Stomach (tissue), 9 donors: Measurements from ENCODE around the gene LRRC27. TPM values are rescaled to one million over a fixed set of nuclear protein-coding genes. Genes with fewer than 3 reads are reported as not detected.

Experiments used
- DNase-seq, 2 donors: peaks; one replicate each; pipeline versions ENCODE4 v3.0.0 to v3.0.0-alpha.2; 2013 to 2019
- H3K27ac ChIP-seq, 5 donors: fragments of 200-600 bp in 4 of 5; sonication (generic) in 4 of 5; one replicate each; pipeline ENCODE4 v1.5.1; 2013 to 2019; ENCODE audit warnings: mild to moderate bottlenecking in 1 of 5, moderate library complexity in 1 of 5
- H3K27me3 ChIP-seq, 3 donors: fragments of 200-600 bp; sonication (generic); one replicate each; pipeline ENCODE4 v1.5.1; 2017 to 2019; ENCODE audit warnings: mixed run types in 1 of 3
- H3K36me3 ChIP-seq, 4 donors: fragments of 200-600 bp; sonication (generic); 1 replicate in 3 of 4; 2 replicates in 1 of 4; pipeline ENCODE4 v1.5.1; 2016 to 2019
- H3K4me1 ChIP-seq, 4 donors: fragments of 200-600 bp; sonication (generic); one replicate each; pipeline ENCODE4 v1.5.1; 2016 to 2019
- H3K4me3 ChIP-seq, 4 donors: fragments of 200-600 bp; sonication (generic) in 3 of 4; one replicate each; pipeline ENCODE4 v1.5.1; 2016 to 2019; ENCODE audit warnings: mild to moderate bottlenecking in 1 of 4
- H3K9me3 ChIP-seq, 4 donors: fragments of 200-600 bp; sonication (generic); one replicate each; pipeline ENCODE4 v1.5.1; 2016 to 2019
- EP300 ChIP-seq: sonication (generic); formaldehyde crosslinking; IDR thresholded peaks from one replicate; pipeline ENCODE4 v1.6.1; 2017; ENCODE audit warnings: antibody characterized with exemption
- POLR2A ChIP-seq, 4 donors: fragments of 450-650 bp; IDR thresholded peaks; one replicate each; pipeline ENCODE4 v1.6.1; 2016; ENCODE audit warnings: antibody characterized with exemption in 4 of 4, control low read depth in 2 of 4, mild to moderate bottlenecking in 1 of 4, moderate library complexity in 1 of 4
- POLR2AphosphoS5 ChIP-seq, 3 donors: sonication (generic); formaldehyde crosslinking; IDR thresholded peaks; one replicate each; pipeline ENCODE4 v1.6.1; 2016; ENCODE audit warnings: antibody characterized with exemption in 3 of 3
- WGBS, 5 donors: extraction: QIAGEN DNeasy Blood & Tissue Kit in 3 of 5; methylation state at CpG; one replicate each; pipeline versions ENCODE4 v1.1.5 to v1.1.7; 2013 to 2018; 5-methylcytosine and 5-hydroxymethylcytosine counted together
- intact Hi-C: fragments of 100-400 bp; cut with DNase I; formaldehyde crosslinking; loops from one replicate; pipeline ENCODE4 v1.15.1; 2023; ENCODE audit warnings: low total_unique reads
- polyA plus RNA-seq, 3 donors: library from polyadenylated mRNA; stranded (reverse); fragments of 200-250 nt; gene quantifications; one replicate each; pipeline ENCODE4 v1.2.3, GENCODE V29; 2013
- total RNA-seq, 5 donors: library from RNA; depleted of rRNA; stranded (reverse); fragments of >200 nt; gene quantifications; one replicate each; pipeline versions ENCODE4 v1.1.0 to v1.2.3, GENCODE V29; 2014 to 2016
- TF ChIP-seq, protein P1 (sequence below), 7 experiments: fragments of 450-650 bp in 4 of 7; fragments of 200-600 bp in 3 of 7; sonication (generic) in 3 of 7; IDR thresholded peaks; one replicate each; pipeline ENCODE4 v1.5.1; 2016 to 2019; ENCODE audit warnings: antibody characterized with exemption in 7 of 7, control low read depth in 2 of 7, mild to moderate bottlenecking in 1 of 7
- donor health status: healthy with polysubstance abuse.
- donor health status: Bipolar disorder and iron deficiency.
- donor health status: healthy.

The LRRC27 gene
- total and polyA plus RNA-seq, 8 donors, result 4.2 to 31.3 (median 11.1) TPM

DNA sequence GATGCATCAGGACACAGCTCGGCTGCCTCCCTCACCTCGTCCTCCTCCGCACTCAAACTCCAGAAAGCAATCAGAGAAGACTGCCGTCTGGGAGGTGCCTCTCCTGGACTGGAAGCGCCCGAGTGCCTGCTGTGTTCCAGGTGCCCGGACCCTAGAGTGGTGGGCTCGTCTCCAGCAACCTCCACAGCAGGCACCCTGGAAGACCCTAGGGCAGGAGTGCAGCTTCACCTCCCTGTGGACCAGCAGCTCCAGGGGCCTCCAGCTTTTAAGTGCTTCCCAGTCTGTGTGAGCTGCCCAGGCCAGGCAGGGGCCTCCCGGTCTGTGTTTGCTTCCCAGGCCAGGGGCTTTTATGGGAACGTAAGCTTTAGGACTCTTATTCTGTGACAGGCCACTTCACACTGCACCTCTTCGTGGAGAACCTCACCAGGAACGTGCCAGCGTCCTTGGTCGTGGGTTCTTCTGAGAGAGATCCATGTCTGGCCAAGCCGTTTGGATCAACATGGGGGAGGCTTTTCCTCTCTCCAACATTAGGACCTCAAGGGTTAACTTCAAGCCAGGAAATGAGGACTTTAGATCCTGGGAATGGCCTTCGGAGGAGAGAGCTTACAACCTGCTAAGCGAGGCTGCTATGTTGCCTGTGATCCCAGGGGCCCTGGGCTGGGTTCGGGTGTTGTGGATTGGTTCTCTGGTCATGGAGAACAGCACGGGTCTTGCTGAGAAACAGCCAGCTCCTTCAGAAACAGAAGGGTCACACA lies 59.1 kb downstream of the LRRC27 start:
- no peaks in the 10 kb centered on the region for H3K27me3 ChIP-seq
- intact Hi-C loops, result loop anchor here (5.0 kb wide), 1 partner anchor 61 kb away; no protein-coding TSS in a partner anchor
- H3K4me3 ChIP-seq, result no peak overlapping the region
- TF ChIP-seq, protein P1, sequence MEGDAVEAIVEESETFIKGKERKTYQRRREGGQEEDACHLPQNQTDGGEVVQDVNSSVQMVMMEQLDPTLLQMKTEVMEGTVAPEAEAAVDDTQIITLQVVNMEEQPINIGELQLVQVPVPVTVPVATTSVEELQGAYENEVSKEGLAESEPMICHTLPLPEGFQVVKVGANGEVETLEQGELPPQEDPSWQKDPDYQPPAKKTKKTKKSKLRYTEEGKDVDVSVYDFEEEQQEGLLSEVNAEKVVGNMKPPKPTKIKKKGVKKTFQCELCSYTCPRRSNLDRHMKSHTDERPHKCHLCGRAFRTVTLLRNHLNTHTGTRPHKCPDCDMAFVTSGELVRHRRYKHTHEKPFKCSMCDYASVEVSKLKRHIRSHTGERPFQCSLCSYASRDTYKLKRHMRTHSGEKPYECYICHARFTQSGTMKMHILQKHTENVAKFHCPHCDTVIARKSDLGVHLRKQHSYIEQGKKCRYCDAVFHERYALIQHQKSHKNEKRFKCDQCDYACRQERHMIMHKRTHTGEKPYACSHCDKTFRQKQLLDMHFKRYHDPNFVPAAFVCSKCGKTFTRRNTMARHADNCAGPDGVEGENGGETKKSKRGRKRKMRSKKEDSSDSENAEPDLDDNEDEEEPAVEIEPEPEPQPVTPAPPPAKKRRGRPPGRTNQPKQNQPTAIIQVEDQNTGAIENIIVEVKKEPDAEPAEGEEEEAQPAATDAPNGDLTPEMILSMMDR (IDR thresholded peaks at IDR 0.05), result no peak
- no peak for TF ChIP-seq POLR2AphosphoS5 (IDR thresholded peaks at IDR 0.05)
- no peak for TF ChIP-seq POLR2A (IDR thresholded peaks at IDR 0.05)
- TF ChIP-seq EP300, result no peak
- WGBS, 5 donors, result 69 to 77% (median 76%) methylated on average over 10 to 19 of the region's 19 CpGs
- peak; percentile 18 to 26 for DNase-seq
- H3K36me3 ChIP-seq, result no peaks in the 10 kb centered on the region
- no peaks in the 10 kb centered on the region for H3K9me3 ChIP-seq
- peaks cover 19 to 37% (median 34%) of the 10 kb centered on the region in 4 donors for H3K4me1 ChIP-seq
- no peak overlapping the region for H3K27ac ChIP-seq

DNA sequence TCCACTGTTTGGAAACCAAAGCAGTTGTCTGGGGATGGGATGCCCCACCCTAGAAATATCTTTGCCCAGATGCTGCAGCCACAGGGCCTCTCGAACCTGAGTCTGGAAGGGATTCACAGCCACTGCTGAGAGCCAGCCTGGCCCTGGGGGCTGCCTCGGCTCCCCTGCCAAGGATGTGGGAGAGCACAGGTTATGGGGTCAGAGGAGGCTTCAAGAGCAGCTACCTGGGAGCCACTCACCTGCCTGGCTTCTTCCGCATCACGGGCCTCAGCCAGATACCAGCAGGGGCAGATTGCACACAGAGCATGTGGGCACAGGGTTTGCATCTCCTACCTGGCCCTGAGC lies 59.7 kb downstream of the LRRC27 start:
- no peaks in the 10 kb centered on the region for H3K27me3 ChIP-seq
- H3K36me3 ChIP-seq, result no peaks in the 10 kb centered on the region
- DNase-seq, result peak in 1 of 2 donors; percentile 17
- WGBS, 5 donors, result 63 to 88% (median 84%) methylated on average over 4 of the region's 4 CpGs
- intact Hi-C loops, result loop anchor here (5.0 kb wide), 1 partner anchor 61 kb away; no protein-coding TSS in a partner anchor
- no peak overlapping the region for H3K27ac ChIP-seq
- H3K9me3 ChIP-seq, result no peaks in the 10 kb centered on the region
- H3K4me1 ChIP-seq, result peaks cover 22 to 37% (median 35%) of the 10 kb centered on the region in 4 donors
- no peak for TF ChIP-seq POLR2A (IDR thresholded peaks at IDR 0.05)
- no peak for TF ChIP-seq POLR2AphosphoS5 (IDR thresholded peaks at IDR 0.05)
- no peak for TF ChIP-seq EP300
- TF ChIP-seq, protein P1 (IDR thresholded peaks at IDR 0.05), result no peak
- no peak overlapping the region for H3K4me3 ChIP-seq

DNA sequence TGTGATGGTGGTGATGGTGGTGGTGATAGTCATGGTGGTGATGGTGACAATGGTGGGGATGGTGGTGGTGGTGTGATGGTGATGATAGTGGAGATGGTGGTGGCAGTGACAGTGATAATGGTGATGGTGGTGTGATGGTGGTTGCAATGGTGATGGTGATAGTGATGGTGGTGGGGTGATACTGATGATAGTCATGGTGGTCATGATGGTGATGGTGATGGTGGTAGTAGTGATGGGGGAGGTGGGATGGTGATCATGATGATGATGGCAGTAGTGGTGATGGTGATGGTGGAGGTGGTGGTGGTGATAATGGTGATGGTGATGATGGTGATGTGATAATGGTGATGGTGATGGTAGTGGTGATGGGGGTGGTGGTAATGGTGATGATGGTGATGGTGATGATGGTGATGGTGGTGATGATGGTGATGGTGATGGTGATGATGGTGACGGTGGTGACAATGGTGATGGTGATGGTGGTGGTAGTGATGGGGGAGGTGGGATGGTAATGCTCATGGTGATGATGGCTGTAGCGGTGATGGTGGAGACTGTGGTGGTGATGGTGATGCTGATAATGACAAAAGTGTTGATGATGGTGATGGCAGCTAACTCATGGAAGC lies 60.3 kb downstream of the LRRC27 start:
- intact Hi-C loops, result loop anchor here (5.0 kb wide), 1 partner anchor 60 kb away; no protein-coding TSS in a partner anchor
- no peak overlapping the region for H3K27ac ChIP-seq
- no peaks in the 10 kb centered on the region for H3K9me3 ChIP-seq
- WGBS, 5 donors, result 85 to 96% (median 92%) methylated on average over 2 of the region's 2 CpGs
- DNase-seq, result no peak
- TF ChIP-seq EP300 (no peak), POLR2AphosphoS5 (IDR thresholded peaks at IDR 0.05) (no peak), POLR2A (IDR thresholded peaks at IDR 0.05) (no peak)
- TF ChIP-seq, protein P1 (IDR thresholded peaks at IDR 0.05), result no peak
- no peaks in the 10 kb centered on the region for H3K36me3 ChIP-seq
- H3K27me3 ChIP-seq, result no peaks in the 10 kb centered on the region
- H3K4me3 ChIP-seq, result no peak overlapping the region
- H3K4me1 ChIP-seq, result peaks cover 22 to 37% (median 35%) of the 10 kb centered on the region in 4 donors

GRCh38 chr10:132392811-132393694 lies 61.1 kb downstream of the LRRC27 start:
- Histone ChIP-seq H3K27ac (peak overlapping the region in 1 of 5 donors; percentile 98), H3K4me1 (peaks cover 24 to 37% (median 34%) of the 10 kb centered on the region in 4 donors), H3K4me3 (no peak overlapping the region), H3K9me3 (no peaks in the 10 kb centered on the region), H3K36me3 (no peaks in the 10 kb centered on the region), H3K27me3 (no peaks in the 10 kb centered on the region)
- TF ChIP-seq POLR2AphosphoS5 (IDR thresholded peaks at IDR 0.05) (no peak), EP300 (no peak), POLR2A (IDR thresholded peaks at IDR 0.05) (no peak)
- TF ChIP-seq, protein P1 (IDR thresholded peaks at IDR 0.05), result no peak
- DNase-seq, result no peak
- 75 to 84% (median 76%) methylated on average over 11 to 12 of the region's 12 CpGs for WGBS, 5 donors
- intact Hi-C loops, result loop anchor here (5.0 kb wide), 1 partner anchor 59 kb away; no protein-coding TSS in a partner anchor
